OCI-LY7 (cell line): ENCODE measurements around the gene SP6. TPM values are rescaled to one million over a fixed set of nuclear protein-coding genes. Genes with fewer than 3 reads are reported as not detected.

Source experiments
- BruUV-seq: library from RNA; stranded (reverse); fragments of 400-500 nt; replicated peaks from 2 replicates; lab custom pipeline; 2021; lab: Mats Ljungman, UMichigan
- CTCF ChIA-PET: fragments of 300-600 bp; sonication (Branson Sonifier 250); formaldehyde crosslinking; loops from one replicate; lab custom pipeline; 2022; ENCODE audit warnings: antibody characterized with exemption; ENCODE audit not compliant: unreplicated experiment; lab: Charles Lee
- POLR2A ChIA-PET: fragments of 300-600 bp; sonication (Branson Sonifier 250); formaldehyde crosslinking; loops from one replicate; lab custom pipeline; 2022; ENCODE audit warnings: antibody characterized with exemption; lab: Charles Lee
- DNase-seq: peaks from one replicate; pipeline ENCODE4 v3.0.0-alpha.2; 2015; ENCODE audit warnings: low spot score
- H2AFZ ChIP-seq: fragments of 200-600 bp; sonication (generic), shearing (Covaris generic); 2 replicates; pipeline ENCODE4 v1.6.1; 2014; ENCODE audit warnings: mild to moderate bottlenecking, antibody characterized with exemption, low read length, moderate library complexity
- H3K27ac ChIP-seq: fragments of 200-600 bp; sonication (generic); 2 replicates; pipeline ENCODE4 v1.5.1; 2014; ENCODE audit warnings: mixed run types, low read depth, mild to moderate bottlenecking, moderate library complexity, low read length, inconsistent platforms; ENCODE audit not compliant: poor library complexity, severe bottlenecking
- H3K36me3 ChIP-seq: fragments of 200-600 bp; sonication (generic); 2 replicates; pipeline ENCODE4 v1.6.1; 2014; ENCODE audit warnings: mild to moderate bottlenecking, antibody characterized with exemption, low read length, moderate library complexity, mixed read lengths; ENCODE audit not compliant: insufficient read depth
- H3K4me1 ChIP-seq: fragments of 200-600 bp; sonication (generic); 2 replicates; pipeline ENCODE4 v1.5.1; 2014; ENCODE audit warnings: mild to moderate bottlenecking, low read length; ENCODE audit not compliant: insufficient read depth, poor library complexity, severe bottlenecking
- H3K4me2 ChIP-seq: fragments of 200-600 bp; sonication (generic); 2 replicates; pipeline ENCODE4 v1.6.1; 2014; ENCODE audit warnings: mild to moderate bottlenecking, low read length
- H3K4me3 ChIP-seq: fragments of 200-600 bp; sonication (generic); 2 replicates; pipeline ENCODE4 v1.5.1; 2014; ENCODE audit warnings: mild to moderate bottlenecking, low read depth, low read length; ENCODE audit not compliant: poor library complexity, severe bottlenecking
- H3K79me2 ChIP-seq: fragments of 200-600 bp; sonication (generic); 2 replicates; pipeline ENCODE4 v1.6.1; 2016; ENCODE audit warnings: low read depth, mild to moderate bottlenecking, low read length, moderate library complexity, mixed read lengths; ENCODE audit not compliant: insufficient read depth
- H3K9me2 ChIP-seq: fragments of 200-600 bp; sonication (generic); 2 replicates; pipeline ENCODE4 v1.6.1; 2016; ENCODE audit warnings: mild to moderate bottlenecking, low read length, mixed read lengths; ENCODE audit not compliant: insufficient read depth
- H3K9me3 ChIP-seq: fragments of 200-600 bp; sonication (generic); 2 replicates; pipeline ENCODE4 v1.6.1; 2014; ENCODE audit warnings: mild to moderate bottlenecking, mixed run types, low read length, mixed read lengths
- H4K20me1 ChIP-seq: fragments of 200-600 bp; sonication (generic); 2 replicates; pipeline ENCODE4 v1.6.1; 2014; ENCODE audit warnings: mild to moderate bottlenecking, antibody characterized with exemption, low read length, moderate library complexity, mixed read lengths; ENCODE audit not compliant: insufficient read depth
- CTCF ChIP-seq: fragments of 200-600 bp; sonication (generic); conservative IDR thresholded peaks from 2 replicates; pipeline ENCODE4 v1.5.1; 2014; ENCODE audit warnings: mild to moderate bottlenecking, antibody characterized with exemption, low read length, moderate library complexity, mixed read lengths
- EZH2phosphoT487 ChIP-seq: fragments of 200-600 bp; sonication (generic); IDR thresholded peaks from 2 replicates; pipeline ENCODE4 v1.6.1; 2018; ENCODE audit warnings: low read depth, borderline replicate concordance, mild to moderate bottlenecking, mixed run types, antibody characterized with exemption, low read length, moderate library complexity, mixed read lengths
- intact Hi-C: fragments of 100-400 bp; cut with micrococcal nuclease; formaldehyde crosslinking; loops from one replicate; pipeline ENCODE4 v1.10.0; 2022; ENCODE audit not compliant: unreplicated experiment
- total RNA-seq, 2 experiments: library from RNA; depleted of rRNA in 1 of 2; stranded (reverse); fragments of >200 nt in 1 of 2; shearing (Covaris generic) in 1 of 2; gene quantifications; 2 replicates each; pipeline ENCODE4 v1.2.3, GENCODE V29; 2014 to 2022

Gene SP6
- total RNA-seq, 2 experiments from 2014 or later: 0.08 to 0.22 TPM

- H3K4me1 ChIP-seq: peaks cover 17% of the 10 kb centered on the region
- intact Hi-C loops: no loop called here
- POLR2A ChIA-PET: no interaction called here
- no peak overlapping the region for H3K4me2 ChIP-seq
- no peak overlapping the region for H3K27ac ChIP-seq
- no peak overlapping the region for H2AFZ ChIP-seq
- BruUV-seq: no TSS peak
- H3K4me3 ChIP-seq: no peak overlapping the region
- no peaks in the 10 kb centered on the region for H3K79me2 ChIP-seq
- H3K36me3 ChIP-seq: no peaks in the 10 kb centered on the region
- H3K9me2 ChIP-seq: no peaks in the 10 kb centered on the region
- CTCF ChIA-PET: no interaction called here
- no peak for TF ChIP-seq CTCF
- H3K9me3 ChIP-seq: no peaks in the 10 kb centered on the region
- no peaks in the 10 kb centered on the region for H4K20me1 ChIP-seq
- DNase-seq: no peak
Measured at GRCh38 chr17:47836601-47837000, 14.4 kb downstream of the SP6 start.

- H3K4me3 ChIP-seq: no peak overlapping the region
- no TSS peak for BruUV-seq
- H3K9me2 ChIP-seq: no peaks in the 10 kb centered on the region
- ChIA-PET POLR2A (no interaction called here), CTCF (no interaction called here)
- no peaks in the 10 kb centered on the region for H4K20me1 ChIP-seq
- TF ChIP-seq CTCF (no peak), EZH2phosphoT487 (no peak)
- DNase-seq: no peak
- no peaks in the 10 kb centered on the region for H3K9me3 ChIP-seq
- H3K4me2 ChIP-seq: no peak overlapping the region
- intact Hi-C loops: no loop called here
- H2AFZ ChIP-seq: no peak overlapping the region
- no peak overlapping the region for H3K27ac ChIP-seq
- no peaks in the 10 kb centered on the region for H3K36me3 ChIP-seq
- H3K79me2 ChIP-seq: peaks cover 14% of the 10 kb centered on the region
- peaks cover 18% of the 10 kb centered on the region for H3K4me1 ChIP-seq
Measured at GRCh38 chr17:47834756-47835155, 16.2 kb downstream of the SP6 start.

GRCh38 chr17:47831934-47832327 is 19.0 kb downstream of the SP6 start:
- peaks cover 21% of the 10 kb centered on the region for H3K79me2 ChIP-seq
- no peaks in the 10 kb centered on the region for H3K9me2 ChIP-seq
- no peaks in the 10 kb centered on the region for H4K20me1 ChIP-seq
- H3K4me2 ChIP-seq: peak overlapping the region; percentile 92
- H3K9me3 ChIP-seq: no peaks in the 10 kb centered on the region
- BruUV-seq: no TSS peak
- H3K36me3 ChIP-seq: peaks cover 17% of the 10 kb centered on the region; the same call in 1 of the 2 replicates
- no peak for DNase-seq
- ChIA-PET CTCF (interaction anchor here (1.6 kb wide), 1 partner anchor 12 kb away, joined by 4 read pairs; no protein-coding TSS in a partner anchor), POLR2A (interaction anchor here (1.2 to 1.7 kb wide), 4 partner anchors 9 to 183 kb away, joined by 4 to 13 read pairs (median 8); partner anchors contain the start of genes KPNB1, OSBPL7, SCRN2 and SP2)
- peaks cover 19% of the 10 kb centered on the region for H3K4me1 ChIP-seq
- H3K4me3 ChIP-seq: peak overlapping the region; percentile 93
- no peak for TF ChIP-seq CTCF
- intact Hi-C loops: loop anchor here (1.0 kb wide), 1 partner anchor 11 kb away; the partner anchor contains the start of gene OSBPL7
- H2AFZ ChIP-seq: peak overlapping the region; percentile 75; the same call in 1 of the 2 replicates
- peak overlapping the region; percentile 6 for H3K27ac ChIP-seq
